HG03095 (cell line): ENCODE measurements around the gene LTBP1.

Source experiments
- ATAC-seq: cut with Tn5 transposase; IDR thresholded peaks from one replicate; pipeline ENCODE4 v1.9.1; 2021; ENCODE audit warnings: moderate library complexity; ENCODE audit not compliant: unreplicated experiment

The LTBP1 gene

GRCh38 chr2:32931519-32931918 lies 15.2 kb upstream of the LTBP1 start:
- ATAC-seq: no peak

GRCh38 chr2:32931945-32932709 lies 14.6 kb upstream of the LTBP1 start:
- ATAC-seq: no peak

- no peak for ATAC-seq
Measured at GRCh38 chr2:32932825-32933755, 13.7 kb upstream of the LTBP1 start.

- ATAC-seq: no peak
Measured at GRCh38 chr2:32933756-32934095, 13.0 kb upstream of the LTBP1 start.

GRCh38 chr2:32937602-32938448 lies 8.9 kb upstream of the LTBP1 start:
- no peak for ATAC-seq

GRCh38 chr2:32938934-32939333 lies 7.8 kb upstream of the LTBP1 start:
- ATAC-seq: no peak

GRCh38 chr2:32940316-32940997 lies 6.3 kb upstream of the LTBP1 start:
- no peak for ATAC-seq

GRCh38 chr2:32941944-32942690 lies 4.6 kb upstream of the LTBP1 start:
- ATAC-seq: no peak

GRCh38 chr2:32942793-32943485 lies 3.8 kb upstream of the LTBP1 start:
- no peak for ATAC-seq

GRCh38 chr2:32945286-32945685 lies 1.5 kb upstream of the LTBP1 start:
- ATAC-seq: no peak

- ATAC-seq: peak; percentile 23
Measured at GRCh38 chr2:32947076-32947483, 327 bp downstream of the LTBP1 start.

- ATAC-seq: peak; percentile 32
Measured at GRCh38 chr2:32947484-32948143, 861 bp downstream of the LTBP1 start.

- no peak for ATAC-seq
Measured at GRCh38 chr2:32948266-32948665, 1.5 kb downstream of the LTBP1 start.

- no peak for ATAC-seq
Measured at GRCh38 chr2:32949260-32949659, 2.5 kb downstream of the LTBP1 start.

- ATAC-seq: no peak
Measured at GRCh38 chr2:32951672-32952071, 4.9 kb downstream of the LTBP1 start.

GRCh38 chr2:32952761-32953476 lies 6.2 kb downstream of the LTBP1 start:
- ATAC-seq: no peak

GRCh38 chr2:32954206-32954605 lies 7.5 kb downstream of the LTBP1 start:
- ATAC-seq: no peak

GRCh38 chr2:32958821-32959220 lies 12.1 kb downstream of the LTBP1 start:
- no peak for ATAC-seq
